Esophagus muscularis mucosa (tissue), 3 donors: ENCODE measurements around the gene SDK1.

Experiments used
- POLR2AphosphoS5 ChIP-seq, 2 donors: sonication (generic); formaldehyde crosslinking; IDR thresholded peaks; one replicate each; pipeline ENCODE4 v1.6.1; 2017; ENCODE audit warnings: antibody characterized with exemption in 2 of 2
- TF ChIP-seq, protein P1 (sequence below), 3 experiments: fragments of 200-600 bp in 2 of 3; fragments of 450-650 bp in 1 of 3; sonication (generic) in 2 of 3; IDR thresholded peaks; one replicate each; pipeline ENCODE4 v1.5.1; 2017 to 2019; ENCODE audit warnings: antibody characterized with exemption in 3 of 3, mild to moderate bottlenecking in 2 of 3, moderate library complexity in 1 of 3

DNA sequence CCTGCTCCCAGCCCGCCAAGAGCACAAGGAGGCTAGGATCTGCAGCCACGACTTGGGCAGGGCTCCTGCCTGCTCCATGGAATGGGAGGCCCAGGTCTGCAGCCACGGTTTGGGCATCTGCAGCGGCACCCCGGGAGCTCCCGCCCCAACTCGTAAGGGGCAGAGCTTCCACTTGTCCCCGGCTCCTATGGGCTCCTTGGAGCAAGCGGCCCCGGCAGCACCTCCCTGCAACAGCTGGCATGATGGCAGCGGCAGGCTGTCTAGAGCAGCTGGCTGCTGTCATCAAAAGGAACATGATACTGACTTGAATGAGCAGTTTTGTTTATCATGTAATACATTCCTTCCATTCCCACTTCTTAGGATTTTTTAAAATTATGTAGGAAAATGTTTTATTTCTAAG is 697.0 kb downstream of the SDK1 start:
- TF ChIP-seq, protein P1, sequence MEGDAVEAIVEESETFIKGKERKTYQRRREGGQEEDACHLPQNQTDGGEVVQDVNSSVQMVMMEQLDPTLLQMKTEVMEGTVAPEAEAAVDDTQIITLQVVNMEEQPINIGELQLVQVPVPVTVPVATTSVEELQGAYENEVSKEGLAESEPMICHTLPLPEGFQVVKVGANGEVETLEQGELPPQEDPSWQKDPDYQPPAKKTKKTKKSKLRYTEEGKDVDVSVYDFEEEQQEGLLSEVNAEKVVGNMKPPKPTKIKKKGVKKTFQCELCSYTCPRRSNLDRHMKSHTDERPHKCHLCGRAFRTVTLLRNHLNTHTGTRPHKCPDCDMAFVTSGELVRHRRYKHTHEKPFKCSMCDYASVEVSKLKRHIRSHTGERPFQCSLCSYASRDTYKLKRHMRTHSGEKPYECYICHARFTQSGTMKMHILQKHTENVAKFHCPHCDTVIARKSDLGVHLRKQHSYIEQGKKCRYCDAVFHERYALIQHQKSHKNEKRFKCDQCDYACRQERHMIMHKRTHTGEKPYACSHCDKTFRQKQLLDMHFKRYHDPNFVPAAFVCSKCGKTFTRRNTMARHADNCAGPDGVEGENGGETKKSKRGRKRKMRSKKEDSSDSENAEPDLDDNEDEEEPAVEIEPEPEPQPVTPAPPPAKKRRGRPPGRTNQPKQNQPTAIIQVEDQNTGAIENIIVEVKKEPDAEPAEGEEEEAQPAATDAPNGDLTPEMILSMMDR (IDR thresholded peaks at IDR 0.05), result no peak
- no peak for TF ChIP-seq POLR2AphosphoS5 (IDR thresholded peaks at IDR 0.05)
